OCI-M2 (cell line): ENCODE measurements around the gene TNIK.

Experiments
- DNase-seq: peaks from one replicate; lab custom pipeline; 2025; ENCODE audit not compliant: unreplicated experiment; lab: John Stamatoyannopoulos, UW

Gene TNIK

GRCh38 chr3:171286580-171287249 lies 173.5 kb downstream of the TNIK start:
- DNase-seq, result no peak

GRCh38 chr3:171285287-171285686 lies 174.9 kb downstream of the TNIK start:
- no peak for DNase-seq

- DNase-seq, result no peak
These were observed 175.7 kb downstream of the TNIK start for GRCh38 chr3:171284308-171285075.

GRCh38 chr3:171283848-171284222 lies 176.4 kb downstream of the TNIK start:
- DNase-seq, result no peak

- DNase-seq, result no peak
These were observed 176.9 kb downstream of the TNIK start for GRCh38 chr3:171283183-171283847.

- DNase-seq, result no peak
These were observed 178.2 kb downstream of the TNIK start for GRCh38 chr3:171282041-171282440.

- DNase-seq, result no peak
These were observed 178.8 kb downstream of the TNIK start for GRCh38 chr3:171281256-171281992.

- no peak for DNase-seq
These were observed 180.2 kb downstream of the TNIK start for GRCh38 chr3:171279972-171280371.

GRCh38 chr3:171278299-171278590 lies 182.0 kb downstream of the TNIK start:
- no peak for DNase-seq

- DNase-seq, result no peak
These were observed 182.5 kb downstream of the TNIK start for GRCh38 chr3:171277456-171278298.

- DNase-seq, result no peak
These were observed 183.3 kb downstream of the TNIK start for GRCh38 chr3:171276923-171277322.

- DNase-seq, result no peak
These were observed 186.0 kb downstream of the TNIK start for GRCh38 chr3:171274222-171274621.

- no peak for DNase-seq
These were observed 189.7 kb downstream of the TNIK start for GRCh38 chr3:171270541-171270940.

- DNase-seq, result no peak
These were observed 190.7 kb downstream of the TNIK start for GRCh38 chr3:171269542-171269941.

GRCh38 chr3:171268677-171269076 lies 191.5 kb downstream of the TNIK start:
- DNase-seq, result no peak

- no peak for DNase-seq
These were observed 193.1 kb downstream of the TNIK start for GRCh38 chr3:171267104-171267503.

- DNase-seq, result no peak
These were observed 193.5 kb downstream of the TNIK start for GRCh38 chr3:171266740-171267073.

GRCh38 chr3:171266034-171266739 lies 194.0 kb downstream of the TNIK start:
- DNase-seq, result no peak

GRCh38 chr3:171264758-171265157 lies 195.4 kb downstream of the TNIK start:
- DNase-seq, result no peak

- no peak for DNase-seq
These were observed 197.8 kb downstream of the TNIK start for GRCh38 chr3:171262431-171262830.
